GM21723 (cell line): ENCODE results near the gene SCMH1.

Source experiments
- ATAC-seq: cut with Tn5 transposase; IDR thresholded peaks from one replicate; pipeline ENCODE4 v1.9.1; 2021; ENCODE audit warnings: mild to moderate bottlenecking, moderate library complexity; ENCODE audit not compliant: unreplicated experiment

SCMH1 gene

GRCh38 chr1:40980068-40980452 lies 262.0 kb downstream of the SCMH1 start:
- ATAC-seq, result peak; percentile 26

GRCh38 chr1:40979241-40980067 lies 262.7 kb downstream of the SCMH1 start, which contains the start of gene CTPS1:
CTPS1 (plus strand) TSS chr1:40979696; CDS start chr1:40983291, 3,595 bp downstream.
- ATAC-seq, result peak; percentile 91

- no peak for ATAC-seq
Measured at GRCh38 chr1:40978886-40979240, 263.2 kb downstream of the SCMH1 start.

GRCh38 chr1:40977716-40978115 lies 264.4 kb downstream of the SCMH1 start:
- ATAC-seq, result no peak
